GM21717 (cell line): ENCODE measurements around the gene ANO6.

Experiments
- ATAC-seq: cut with Tn5 transposase; IDR thresholded peaks from one replicate; pipeline ENCODE4 v1.9.1; 2021; ENCODE audit warnings: mild to moderate bottlenecking, moderate library complexity; ENCODE audit not compliant: unreplicated experiment

The ANO6 gene

GRCh38 chr12:45432710-45433109 lies 216.8 kb downstream of the ANO6 start:
- no peak for ATAC-seq

- ATAC-seq, result no peak
Observed at GRCh38 chr12:45433441-45433868, 217.6 kb downstream of the ANO6 start.

GRCh38 chr12:45434094-45434493 lies 218.2 kb downstream of the ANO6 start:
- no peak for ATAC-seq

GRCh38 chr12:45435945-45436710 lies 220.2 kb downstream of the ANO6 start:
- ATAC-seq, result no peak

GRCh38 chr12:45439039-45439438 lies 223.1 kb downstream of the ANO6 start:
- ATAC-seq, result no peak

GRCh38 chr12:45446013-45446412 lies 230.1 kb downstream of the ANO6 start:
- no peak for ATAC-seq

DNA sequence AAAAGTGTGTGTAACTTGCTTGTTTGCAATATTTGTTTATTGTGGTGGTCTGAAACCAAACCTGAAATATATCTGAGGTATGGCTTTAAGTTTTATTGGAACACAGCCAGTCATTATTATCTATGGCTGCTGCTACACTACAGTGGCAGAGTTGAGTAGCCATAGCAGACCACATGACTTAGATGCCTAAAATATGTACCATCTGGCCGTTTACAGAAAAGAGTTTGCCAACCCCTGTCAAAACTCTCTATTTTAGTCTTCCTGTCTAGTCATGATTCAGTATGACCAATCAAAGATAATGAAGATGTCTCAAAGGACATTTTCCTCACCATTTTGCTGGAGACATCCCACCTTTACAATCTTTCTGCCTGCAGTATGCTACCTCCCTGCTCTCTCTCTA lies 242.3 kb downstream of the ANO6 start:
- no peak for ATAC-seq

DNA sequence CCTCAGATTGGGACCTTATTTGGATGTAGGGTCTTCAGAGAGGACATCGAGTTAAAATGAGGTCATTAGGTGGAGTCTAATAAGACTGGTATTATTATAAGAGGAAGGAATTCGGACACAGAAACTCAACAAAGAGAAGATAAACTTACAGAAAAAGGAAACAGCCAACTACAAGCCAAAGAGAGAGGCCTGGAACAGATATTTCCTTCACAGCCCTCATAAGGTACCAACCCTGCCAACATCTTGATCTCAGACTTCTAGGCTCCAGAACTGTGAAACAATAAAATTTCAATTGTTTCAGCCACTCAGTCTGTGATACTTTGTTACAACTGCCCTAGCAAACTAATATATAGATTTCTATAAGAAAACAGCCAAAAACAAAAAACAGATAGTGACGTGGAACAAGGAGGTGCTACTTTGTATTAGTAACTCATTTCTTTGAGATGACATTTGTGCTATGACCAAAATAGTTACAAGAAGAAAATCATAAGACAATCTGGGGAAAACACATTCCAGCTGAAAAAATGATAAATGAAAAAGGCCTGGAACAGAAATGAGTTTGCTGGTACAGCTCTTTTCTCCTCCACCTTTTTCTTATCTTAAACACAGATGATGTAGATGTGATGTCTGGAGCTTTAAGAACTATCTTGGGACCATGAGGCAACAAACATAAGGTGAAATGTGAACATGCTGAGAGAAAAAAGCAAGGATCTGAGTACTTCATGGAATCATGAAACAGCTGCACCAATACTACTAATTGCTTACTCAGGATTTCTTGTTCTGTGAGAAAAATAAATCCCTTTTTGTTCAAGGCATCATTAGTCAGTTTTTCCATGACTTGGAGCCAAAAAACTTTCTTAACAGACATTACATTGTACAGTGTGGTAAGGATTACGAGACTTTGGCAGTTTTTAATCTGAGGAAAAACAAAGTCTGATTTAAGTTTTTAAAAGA lies 243.2 kb downstream of the ANO6 start:
- ATAC-seq, result no peak

DNA sequence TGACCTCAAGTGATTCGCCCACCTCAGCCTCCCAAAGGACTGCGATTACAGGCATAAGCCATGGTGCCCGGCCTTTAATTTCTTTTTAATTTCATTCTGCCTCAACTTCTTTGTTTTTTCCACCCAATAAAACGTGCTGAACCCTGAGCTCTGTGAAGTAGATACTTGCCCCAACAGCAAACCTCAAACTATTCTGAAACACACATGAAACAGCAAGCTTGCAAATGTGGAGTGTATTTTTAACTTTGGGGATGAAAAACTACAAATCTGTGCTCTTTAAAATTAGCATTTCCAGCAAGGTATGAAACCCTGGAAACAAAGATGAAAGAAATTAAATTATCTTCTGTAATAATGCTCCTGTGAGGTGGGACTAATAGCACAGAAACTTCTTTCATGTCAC lies 246.6 kb downstream of the ANO6 start:
- ATAC-seq, result no peak

- no peak for ATAC-seq
Observed at GRCh38 chr12:45464699-45465098, 248.8 kb downstream of the ANO6 start.

- ATAC-seq, result no peak
Observed at GRCh38 chr12:45468751-45469615, 253.1 kb downstream of the ANO6 start.

DNA sequence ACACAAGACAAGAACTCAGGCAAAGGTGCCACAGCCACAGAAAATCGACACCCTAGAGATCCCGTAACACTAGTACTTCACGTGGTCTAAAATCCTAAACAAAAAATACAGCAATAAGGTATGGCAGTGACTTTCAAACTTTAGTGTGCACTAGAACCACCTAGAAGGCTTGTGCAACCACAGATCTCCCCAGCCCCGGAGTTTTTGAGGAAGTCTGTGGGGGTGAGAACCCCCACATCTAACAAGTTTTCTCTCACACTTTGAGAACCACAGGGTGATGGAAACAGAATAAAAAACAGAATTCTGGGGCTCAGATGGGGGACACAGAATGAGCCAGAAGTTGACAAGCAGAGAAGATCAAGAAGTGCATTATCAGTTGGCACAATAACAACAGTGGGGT lies 254.0 kb downstream of the ANO6 start:
- ATAC-seq, result no peak

GRCh38 chr12:45473636-45474035 lies 257.7 kb downstream of the ANO6 start:
- no peak for ATAC-seq

- no peak for ATAC-seq
Observed at GRCh38 chr12:45475594-45475993, 259.7 kb downstream of the ANO6 start.

GRCh38 chr12:45477526-45477925 lies 261.6 kb downstream of the ANO6 start:
- no peak for ATAC-seq

GRCh38 chr12:45478931-45479330 lies 263.0 kb downstream of the ANO6 start:
- ATAC-seq, result no peak

- no peak for ATAC-seq
Observed at GRCh38 chr12:45481746-45482145, 265.9 kb downstream of the ANO6 start.

DNA sequence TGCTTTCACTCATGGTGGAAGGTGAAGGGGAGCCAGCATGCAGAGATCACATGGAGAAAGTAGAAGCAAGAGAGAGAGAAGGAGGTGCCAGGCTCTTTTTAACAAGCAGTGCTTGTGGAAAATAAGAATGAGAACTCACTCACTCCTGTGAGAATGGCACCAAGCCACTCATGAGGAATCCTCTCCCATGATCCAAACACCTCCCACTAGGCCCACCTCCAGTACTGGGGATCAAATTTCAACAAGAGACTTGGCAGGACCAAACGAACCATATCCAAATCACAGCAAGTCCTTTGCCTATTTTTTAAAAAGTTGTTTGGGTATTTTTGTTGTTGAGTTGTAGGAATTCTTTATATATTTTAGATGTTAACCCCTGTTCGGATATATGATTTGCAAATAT lies 267.7 kb downstream of the ANO6 start:
- ATAC-seq, result no peak
